ENCODE measurements around the gene CLASP1. TPM values are rescaled to one million over a fixed set of nuclear protein-coding genes. Genes with fewer than 3 reads are reported as not detected.

Gene CLASP1
- total and polyA plus RNA-seq, 2 of the 8 experiments (the other 6 are each of a cell fraction or from before 2014, with no cell fraction given) = 7.3 to 53.9 TPM

DNA sequence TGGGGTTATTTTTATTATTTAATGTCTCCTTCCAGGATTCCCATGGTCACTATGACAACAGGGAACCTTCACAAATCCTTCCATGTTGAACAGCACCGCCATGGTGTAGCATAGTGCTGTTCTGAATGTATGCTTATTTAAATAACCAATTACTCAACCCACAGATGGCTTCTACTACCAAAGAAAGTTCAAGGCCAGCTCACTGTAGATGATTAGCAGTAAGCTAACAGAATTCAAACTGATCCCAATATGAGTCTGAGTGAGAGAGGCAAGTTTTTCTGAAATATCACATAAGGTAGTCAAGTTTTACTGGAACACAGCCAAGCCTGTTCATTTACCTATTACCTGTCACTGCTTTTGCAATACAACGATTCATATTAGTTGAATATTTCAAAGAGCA lies 51.2 kb downstream of the CLASP1 start:
- Histone ChIP-seq H3K4ac (replicated peaks; ENCODE audit: insufficient read length, low read depth, low read length) (no peak overlapping the region), H3K79me1 (ENCODE audit: low read depth, low read length) (no peaks in the 10 kb centered on the region), H3K14ac (ENCODE audit: insufficient read length) (no peak overlapping the region), H3K23ac (ENCODE audit: insufficient read length) (no peak overlapping the region), H2BK120ac (replicated peaks; ENCODE audit: low read depth, low read length) (no peak overlapping the region), H4K91ac (replicated peaks; ENCODE audit: insufficient read length, low read length) (no peak overlapping the region), H2BK12ac (ENCODE audit: low read depth, low read length) (no peak overlapping the region), H3K36me3 (ENCODE audit: control insufficient read depth in 2 of 4, insufficient read depth in 4 of 4, low read length in 3 of 4) (no peaks in the 10 kb centered on the region), H3K9ac (replicated peaks in 1 of 4; ENCODE audit: extremely low read depth in 1 of 4, low read depth in 3 of 4, low read length in 3 of 4) (no peak overlapping the region), H3K27me3 (replicated peaks in 1 of 4; ENCODE audit: control insufficient read depth in 3 of 4, extremely low read depth in 1 of 4, insufficient read depth in 3 of 4, low read length in 3 of 4) (no peaks in the 10 kb centered on the region), H3K18ac (ENCODE audit: extremely low read depth, low read length) (no peak overlapping the region), H3K4me2 (ENCODE audit: insufficient read depth in 1 of 2, low read depth in 2 of 2, low read length in 2 of 2) (no peak overlapping the region), H3K56ac (replicated peaks; ENCODE audit: insufficient read length, low read depth, low read length) (no peak overlapping the region), H4K5ac (ENCODE audit: insufficient read length, low read depth, low read length) (no peak overlapping the region), H4K8ac (ENCODE audit: extremely low read depth, insufficient read depth, low read length) (no peak overlapping the region), H3K4me1 (replicated peaks in 1 of 4; ENCODE audit: control insufficient read depth in 3 of 4, insufficient read depth in 4 of 4, low read length in 3 of 4) (peaks cover 0 to 3% (median 0%) of the 10 kb centered on the region in 4 experiments; a peak in 1 of 7 replicates), H3K79me2 (ENCODE audit: control insufficient read depth in 1 of 2, insufficient read depth in 2 of 2, low read length in 2 of 2) (peaks cover 4 to 59% of the 10 kb centered on the region in 2 experiments; a peak in 3 of 4 replicates), H2BK20ac (ENCODE audit: low read length) (no peak overlapping the region), H2AFZ (ENCODE audit: low read length) (no peak overlapping the region), H3K23me2 (ENCODE audit: low read depth, low read length) (no peaks in the 10 kb centered on the region), H3K4me3 (ENCODE audit: extremely low read depth in 1 of 4, insufficient read depth in 2 of 4, low read depth in 3 of 4, low read length in 4 of 4) (no peak overlapping the region), H2AK5ac (ENCODE audit: low read depth, low read length) (no peak overlapping the region), H3K9me3 (ENCODE audit: insufficient read depth in 2 of 2, low read depth in 1 of 2, low read length in 1 of 2) (no peaks in the 10 kb centered on the region), H4K20me1 (replicated peaks in 1 of 2; ENCODE audit: control insufficient read depth in 1 of 2, insufficient read depth in 2 of 2, low read length in 2 of 2) (peaks cover 3 to 7% of the 10 kb centered on the region in 2 experiments), H2BK15ac (ENCODE audit: low read length) (no peak overlapping the region), H3K27ac (ENCODE audit: low read depth, low read length) (no peak overlapping the region), H2BK5ac (ENCODE audit: low read depth, low read length) (no peak overlapping the region)
- FAIRE-seq = no peak
- CTCF ChIA-PET (ENCODE audit: partially characterized antibody) = interaction anchor here (0.7 to 2.8 kb wide), 7 partner anchors 13 to 122 kb away, joined by 3 to 11 read pairs (median 4); partner anchors contain the start of gene RNU4ATAC
- 92% methylated on average over 2 of the region's 2 CpGs; no CpG with 5 or more reads in 1 of the 2 experiments for WGBS, 2 experiments (ENCODE audit: extremely low coverage in 1 of 2, insufficient coverage in 1 of 2, insufficient read length in 1 of 2, insufficient replicate concordance in 2 of 2, low coverage in 1 of 2, low lambda C conversion rate in 2 of 2, missing lambda C conversion rate in 1 of 2)
- TF ChIP-seq NANOG (IDR thresholded peaks at IDR 0.05; ENCODE audit: insufficient read depth, low read depth, low read length, poor library complexity, severe bottlenecking) (no peak), GABPA (IDR thresholded peaks at IDR 0.05; ENCODE audit: borderline replicate concordance, insufficient read depth, low read length) (no peak), KDM5A (IDR thresholded peaks at IDR 0.05; ENCODE audit: low read length) (no peak), SRF (IDR thresholded peaks at IDR 0.05; ENCODE audit: low read depth, low read length) (no peak), RFX5 (IDR thresholded peaks at IDR 0.05; ENCODE audit: borderline replicate concordance, low read depth, low read length) (no peak), RXRA (IDR thresholded peaks at IDR 0.05; ENCODE audit: insufficient read depth, low read depth, low read length) (no peak), CREB1 (IDR thresholded peaks at IDR 0.05) (no peak), TEAD4 (IDR thresholded peaks at IDR 0.05; ENCODE audit: low read depth, low read length) (no peak)
- POLR2A ChIA-PET (ENCODE audit: partially characterized antibody) = interaction anchor here (1.7 kb wide), 1 partner anchor 84 kb away, joined by 3 read pairs; no protein-coding TSS in a partner anchor
- DNase-seq (ENCODE audit: low read depth in 1 of 2, low spot score in 2 of 2) = no peak

All from H1 (cell line).